Glutamatergic neuron (in vitro differentiated cells): Measurements from ENCODE around the gene PHLPP1. TPM values are rescaled to one million over a fixed set of nuclear protein-coding genes. Genes with fewer than 3 reads are reported as not detected.

Experiments
- DNase-seq: peaks from one replicate; pipeline ENCODE4 v3.0.0; 2022
- H3K27ac Mint-ChIP-seq: one replicate; pipeline ENCODE4 v1.8.0; 2020; ENCODE audit warnings: mild to moderate bottlenecking, mixed read lengths, inconsistent platforms; ENCODE audit not compliant: unreplicated experiment
- H3K27me3 Mint-ChIP-seq: one replicate; pipeline ENCODE4 v1.8.0; 2020; ENCODE audit warnings: mild to moderate bottlenecking, moderate library complexity, mixed read lengths, inconsistent platforms; ENCODE audit not compliant: unreplicated experiment
- H3K36me3 Mint-ChIP-seq: one replicate; pipeline ENCODE4 v1.8.0; 2020; ENCODE audit warnings: mild to moderate bottlenecking, mixed read lengths, inconsistent platforms; ENCODE audit not compliant: unreplicated experiment
- H3K4me1 Mint-ChIP-seq: one replicate; pipeline ENCODE4 v1.8.0; 2020; ENCODE audit warnings: mild to moderate bottlenecking, low read depth, mixed read lengths, inconsistent platforms; ENCODE audit not compliant: unreplicated experiment
- H3K4me3 Mint-ChIP-seq: one replicate; pipeline ENCODE4 v1.8.0; 2020; ENCODE audit warnings: mild to moderate bottlenecking, mixed read lengths, inconsistent platforms; ENCODE audit not compliant: unreplicated experiment
- H3K9me3 Mint-ChIP-seq: one replicate; pipeline ENCODE4 v1.8.0; 2020; ENCODE audit warnings: mild to moderate bottlenecking, moderate library complexity, mixed read lengths, inconsistent platforms; ENCODE audit not compliant: unreplicated experiment
- total RNA-seq: library from RNA; stranded (reverse); fragmentation: NEBNext Ultra II Directional; extraction: Animal tissue kit (Norgen Biotek cat#: 25700); gene quantifications from one replicate; pipeline ENCODE4 v1.2.1, GENCODE V29; 2021; ENCODE audit not compliant: unreplicated experiment
- TF ChIP-seq, protein P1 (sequence below): fragments of 200-600 bp; sonication (generic); IDR thresholded peaks from one replicate; pipeline ENCODE4 v1.5.0; 2021; ENCODE audit not compliant: partially characterized antibody, unreplicated experiment

The PHLPP1 gene
- total RNA-seq, 1 donor from 2014 or later = 14.0 TPM

DNA sequence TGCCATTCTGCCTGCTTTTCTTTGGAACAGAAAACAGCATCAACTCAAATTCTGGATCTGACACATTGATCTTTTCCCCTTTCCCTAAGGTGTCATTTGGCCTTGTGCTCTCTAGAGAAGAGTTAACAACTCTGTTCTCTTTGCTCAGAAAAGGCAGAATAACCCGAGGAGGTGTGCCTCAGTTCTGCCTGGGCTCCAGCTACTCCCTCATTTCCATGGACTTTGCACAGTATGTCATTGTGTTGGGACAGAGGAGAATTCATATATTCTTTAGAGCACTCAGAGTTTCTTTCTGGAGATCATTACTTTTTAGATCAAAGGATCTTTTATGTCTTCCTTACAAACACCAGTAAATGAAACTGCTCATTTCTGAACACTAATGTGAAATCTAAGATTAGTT lies 249.1 kb downstream of the PHLPP1 start:
- Mint-ChIP-seq H3K9me3 (no peaks in the 10 kb centered on the region), H3K4me1 (peaks cover 10% of the 10 kb centered on the region), H3K27me3 (no peaks in the 10 kb centered on the region), H3K4me3 (no peak overlapping the region), H3K36me3 (no peaks in the 10 kb centered on the region), H3K27ac (no peak overlapping the region)
- no peak for DNase-seq
- TF ChIP-seq, protein P1, sequence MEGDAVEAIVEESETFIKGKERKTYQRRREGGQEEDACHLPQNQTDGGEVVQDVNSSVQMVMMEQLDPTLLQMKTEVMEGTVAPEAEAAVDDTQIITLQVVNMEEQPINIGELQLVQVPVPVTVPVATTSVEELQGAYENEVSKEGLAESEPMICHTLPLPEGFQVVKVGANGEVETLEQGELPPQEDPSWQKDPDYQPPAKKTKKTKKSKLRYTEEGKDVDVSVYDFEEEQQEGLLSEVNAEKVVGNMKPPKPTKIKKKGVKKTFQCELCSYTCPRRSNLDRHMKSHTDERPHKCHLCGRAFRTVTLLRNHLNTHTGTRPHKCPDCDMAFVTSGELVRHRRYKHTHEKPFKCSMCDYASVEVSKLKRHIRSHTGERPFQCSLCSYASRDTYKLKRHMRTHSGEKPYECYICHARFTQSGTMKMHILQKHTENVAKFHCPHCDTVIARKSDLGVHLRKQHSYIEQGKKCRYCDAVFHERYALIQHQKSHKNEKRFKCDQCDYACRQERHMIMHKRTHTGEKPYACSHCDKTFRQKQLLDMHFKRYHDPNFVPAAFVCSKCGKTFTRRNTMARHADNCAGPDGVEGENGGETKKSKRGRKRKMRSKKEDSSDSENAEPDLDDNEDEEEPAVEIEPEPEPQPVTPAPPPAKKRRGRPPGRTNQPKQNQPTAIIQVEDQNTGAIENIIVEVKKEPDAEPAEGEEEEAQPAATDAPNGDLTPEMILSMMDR = no peak

DNA sequence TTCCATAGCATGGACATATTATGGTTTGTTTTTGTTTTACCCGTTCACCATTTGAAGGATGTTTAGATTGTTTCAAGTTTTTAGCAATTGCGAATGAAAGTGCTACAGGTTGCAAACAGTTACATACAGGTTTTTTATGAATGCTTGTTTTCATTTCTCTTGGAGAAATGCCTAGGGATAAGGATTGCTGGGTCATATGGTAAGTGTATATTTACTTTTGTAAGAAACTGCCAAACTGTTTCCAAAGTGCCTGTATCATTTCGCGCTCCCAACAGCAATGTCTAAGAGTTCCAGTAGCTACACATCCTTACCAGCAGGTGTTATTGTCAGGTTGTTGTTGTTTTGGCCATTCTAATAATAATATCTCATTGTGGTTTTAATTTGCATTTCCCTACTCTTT lies 251.7 kb downstream of the PHLPP1 start:
- Mint-ChIP-seq H3K9me3 (no peaks in the 10 kb centered on the region), H3K27me3 (no peaks in the 10 kb centered on the region), H3K4me3 (no peak overlapping the region), H3K36me3 (no peaks in the 10 kb centered on the region), H3K4me1 (peaks cover 10% of the 10 kb centered on the region), H3K27ac (no peak overlapping the region)
- TF ChIP-seq, protein P1 = no peak
- no peak for DNase-seq

DNA sequence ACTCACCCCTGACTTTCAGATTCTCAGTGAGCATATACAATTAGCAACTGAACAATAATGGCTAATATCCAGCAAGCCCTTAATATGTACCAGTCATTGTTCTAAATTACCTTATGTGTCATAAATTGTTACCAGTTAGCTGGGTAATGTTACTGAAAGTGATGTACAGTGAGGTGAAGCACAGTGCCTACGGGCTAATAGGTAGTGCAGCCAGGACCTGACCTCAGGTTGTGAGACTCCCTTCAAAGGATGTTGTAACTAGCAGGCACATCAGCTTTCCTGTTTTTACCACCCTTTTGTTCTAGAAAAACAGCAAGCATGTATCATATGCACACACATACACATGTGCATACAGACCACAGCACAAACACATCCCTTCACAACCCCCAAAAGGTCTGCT lies 258.3 kb downstream of the PHLPP1 start:
- Mint-ChIP-seq H3K4me3 (no peak overlapping the region), H3K9me3 (no peaks in the 10 kb centered on the region), H3K27ac (no peak overlapping the region), H3K4me1 (no peaks in the 10 kb centered on the region), H3K36me3 (no peaks in the 10 kb centered on the region), H3K27me3 (peaks cover 3% of the 10 kb centered on the region)
- DNase-seq = no peak
- TF ChIP-seq, protein P1 = no peak

DNA sequence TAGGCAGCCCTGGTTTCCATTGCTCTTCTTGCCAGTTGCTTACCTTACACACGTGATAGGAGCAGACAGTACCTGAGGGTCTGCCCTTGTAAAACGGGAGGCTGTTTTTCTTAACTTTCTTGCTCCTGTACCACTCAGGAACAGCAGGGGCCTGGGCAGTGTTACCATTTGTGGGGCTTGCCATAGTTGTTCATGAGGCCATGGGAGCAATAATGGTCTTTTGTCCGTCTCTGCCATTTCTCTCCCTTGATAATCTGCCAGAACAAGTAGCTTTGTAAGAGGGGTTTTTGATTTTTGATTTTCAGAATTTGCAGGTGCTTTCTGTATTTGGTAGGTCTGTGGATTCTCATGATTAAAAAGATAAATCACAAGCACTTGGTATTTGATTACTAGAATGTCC lies 259.0 kb downstream of the PHLPP1 start:
- Mint-ChIP-seq H3K27me3 (peaks cover 3% of the 10 kb centered on the region), H3K36me3 (no peaks in the 10 kb centered on the region), H3K27ac (no peak overlapping the region), H3K9me3 (peaks cover 2% of the 10 kb centered on the region), H3K4me3 (no peak overlapping the region), H3K4me1 (peaks cover 5% of the 10 kb centered on the region)
- TF ChIP-seq, protein P1 = no peak
- no peak for DNase-seq

DNA sequence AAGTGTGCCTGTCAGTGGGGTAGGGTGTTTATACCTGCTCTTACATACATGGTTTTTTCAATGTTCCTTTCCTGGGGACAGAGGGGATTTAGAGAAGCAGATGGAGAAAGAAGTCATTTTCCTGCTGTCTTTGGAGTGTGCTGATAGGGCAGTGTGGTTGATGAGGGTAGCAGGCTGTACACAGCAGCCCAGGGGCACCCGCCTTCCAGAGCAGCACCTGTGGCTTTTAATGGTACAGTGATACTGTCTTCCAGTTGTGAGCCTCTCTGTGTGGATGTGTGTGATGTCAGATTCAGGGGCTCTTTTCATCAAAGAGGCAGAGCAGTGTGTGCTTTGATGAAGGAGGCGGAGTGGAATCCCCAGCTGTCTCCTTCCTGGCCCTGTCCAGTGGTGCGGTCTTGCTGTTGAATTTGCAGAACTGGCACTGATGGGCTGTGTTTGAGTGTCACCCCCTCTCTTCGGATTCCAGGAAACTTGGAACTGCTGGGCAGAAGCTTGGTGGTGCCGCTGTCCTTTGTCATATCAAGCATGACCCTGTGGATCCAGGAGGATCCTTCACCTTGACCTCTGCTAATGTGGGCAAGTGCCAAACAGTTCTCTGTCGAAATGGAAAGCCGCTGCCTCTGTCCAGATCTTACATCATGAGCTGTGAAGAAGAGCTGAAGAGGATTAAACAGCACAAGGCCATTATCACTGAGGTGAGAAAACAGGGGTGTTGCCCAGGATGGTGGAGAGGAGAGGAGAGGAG lies 259.8 kb downstream of the PHLPP1 start:
- TF ChIP-seq, protein P1 = no peak
- H3K36me3 Mint-ChIP-seq = no peaks in the 10 kb centered on the region
- no peak for DNase-seq
- peaks cover 2% of the 10 kb centered on the region for H3K9me3 Mint-ChIP-seq
- no peak overlapping the region for H3K4me3 Mint-ChIP-seq
- H3K27ac Mint-ChIP-seq = no peak overlapping the region
- H3K27me3 Mint-ChIP-seq = peaks cover 3% of the 10 kb centered on the region
- peaks cover 8% of the 10 kb centered on the region for H3K4me1 Mint-ChIP-seq
